Tibial artery (tissue), 4 donors: ENCODE data around the gene MPC1.

Experiments used
- DNase-seq, 2 donors: peaks; one replicate each; pipeline ENCODE4 v3.0.0-alpha.2; 2019
- H3K27ac ChIP-seq, 2 donors: fragments of 200-600 bp; sonication (generic) in 1 of 2; 1 replicate in 1 of 2; 2 replicates in 1 of 2; pipeline ENCODE4 v1.5.1; 2018 to 2019; ENCODE audit warnings: mild to moderate bottlenecking in 1 of 2
- H3K27me3 ChIP-seq, 2 donors: fragments of 200-600 bp; sonication (generic) in 1 of 2; one replicate each; pipeline versions ENCODE4 v1.5.1 to v1.6.0; 2016 to 2019
- H3K36me3 ChIP-seq, 3 donors: fragments of 200-600 bp; sonication (generic) in 2 of 3; one replicate each; pipeline ENCODE4 v1.5.1; 2016 to 2019; ENCODE audit warnings: mild to moderate bottlenecking in 2 of 3
- H3K4me1 ChIP-seq, 4 donors: fragments of 200-600 bp; sonication (generic) in 2 of 4; 1 replicate in 3 of 4; 2 replicates in 1 of 4; pipeline ENCODE4 v1.5.1; 2016 to 2019
- H3K4me3 ChIP-seq, 2 donors: fragments of 200-600 bp; sonication (generic) in 1 of 2; 1 replicate in 1 of 2; 2 replicates in 1 of 2; pipeline ENCODE4 v1.5.1; 2018 to 2019; ENCODE audit warnings: mild to moderate bottlenecking in 2 of 2
- H3K9me3 ChIP-seq, 3 donors: fragments of 200-600 bp; sonication (generic) in 1 of 3; one replicate each; pipeline ENCODE4 v1.5.1; 2016 to 2019
- CTCF ChIP-seq, 2 experiments: fragments of 200-600 bp in 1 of 2; fragments of 450-650 bp in 1 of 2; IDR thresholded peaks; one replicate each; pipeline ENCODE4 v1.5.1; 2017 to 2019; ENCODE audit warnings: antibody characterized with exemption in 2 of 2, mild to moderate bottlenecking in 1 of 2, moderate library complexity in 1 of 2
- intact Hi-C: fragments of 100-400 bp; cut with DNase I; formaldehyde crosslinking; loops from one replicate; pipeline ENCODE4 v1.15.0; 2023; ENCODE audit warnings: low total_unique reads

Gene MPC1

GRCh38 chr6:166361077-166361429 lies 21.7 kb downstream of the MPC1 start:
- peaks cover 0 to 12% (median 0%) of the 10 kb centered on the region in 3 donors for H3K36me3 ChIP-seq
- peaks cover 0 to 32% (median 12%) of the 10 kb centered on the region in 4 donors for H3K4me1 ChIP-seq
- TF ChIP-seq CTCF (IDR thresholded peaks at IDR 0.05), result no peak
- H3K4me3 ChIP-seq, result no peak overlapping the region
- H3K9me3 ChIP-seq, result no peaks in the 10 kb centered on the region
- intact Hi-C loops, result no loop called here
- H3K27ac ChIP-seq, result no peak overlapping the region
- no peak for DNase-seq
- H3K27me3 ChIP-seq, result no peaks in the 10 kb centered on the region

GRCh38 chr6:166360243-166361076 lies 22.3 kb downstream of the MPC1 start:
- peaks cover 0 to 12% (median 0%) of the 10 kb centered on the region in 3 donors for H3K36me3 ChIP-seq
- H3K9me3 ChIP-seq, result no peaks in the 10 kb centered on the region
- H3K27ac ChIP-seq, result no peak overlapping the region
- H3K27me3 ChIP-seq, result peaks cover 0 to 2% of the 10 kb centered on the region in 2 donors
- H3K4me1 ChIP-seq, result peaks cover 0 to 26% (median 10%) of the 10 kb centered on the region in 4 donors
- no peak for DNase-seq
- no peak for TF ChIP-seq CTCF (IDR thresholded peaks at IDR 0.05)
- no peak overlapping the region for H3K4me3 ChIP-seq
- intact Hi-C loops, result no loop called here

GRCh38 chr6:166355552-166355951 lies 27.2 kb downstream of the MPC1 start:
- Histone ChIP-seq H3K9me3 (no peaks in the 10 kb centered on the region), H3K4me3 (no peak overlapping the region), H3K36me3 (no peaks in the 10 kb centered on the region), H3K27me3 (peaks cover 0 to 10% of the 10 kb centered on the region in 2 donors), H3K4me1 (peaks cover 0 to 2% (median under 1%) of the 10 kb centered on the region in 4 donors), H3K27ac (no peak overlapping the region)
- no peak for DNase-seq
- no peak for TF ChIP-seq CTCF (IDR thresholded peaks at IDR 0.05)
- intact Hi-C loops, result no loop called here

GRCh38 chr6:166354965-166355364 lies 27.8 kb downstream of the MPC1 start:
- no peak for TF ChIP-seq CTCF (IDR thresholded peaks at IDR 0.05)
- DNase-seq, result no peak
- Histone ChIP-seq H3K9me3 (no peaks in the 10 kb centered on the region), H3K27ac (no peak overlapping the region), H3K4me1 (no peaks in the 10 kb centered on the region), H3K36me3 (no peaks in the 10 kb centered on the region), H3K27me3 (peaks cover 0 to 10% of the 10 kb centered on the region in 2 donors), H3K4me3 (no peak overlapping the region)
- intact Hi-C loops, result no loop called here

GRCh38 chr6:166354143-166354542 lies 28.6 kb downstream of the MPC1 start:
- Histone ChIP-seq H3K27ac (no peak overlapping the region), H3K27me3 (peaks cover 0 to 10% of the 10 kb centered on the region in 2 donors), H3K36me3 (no peaks in the 10 kb centered on the region), H3K9me3 (no peaks in the 10 kb centered on the region), H3K4me3 (no peak overlapping the region), H3K4me1 (no peaks in the 10 kb centered on the region)
- no peak for TF ChIP-seq CTCF (IDR thresholded peaks at IDR 0.05)
- intact Hi-C loops, result no loop called here
- no peak for DNase-seq
